GM19438 (cell line): ENCODE measurements around the gene KLF17.

Experiments used
- ATAC-seq: cut with Tn5 transposase; IDR thresholded peaks from one replicate; pipeline ENCODE4 v1.9.1; 2021; ENCODE audit warnings: low read depth; ENCODE audit not compliant: unreplicated experiment

Gene KLF17

GRCh38 chr1:44118682-44119081 lies at the start of gene KLF17:
TSS of gene KLF17 (plus strand) at chr1:44118821. CDS start at chr1:44118908, 87 bp downstream.
- no peak for ATAC-seq

GRCh38 chr1:44071461-44071860 lies 47.2 kb upstream of the KLF17 start:
- no peak for ATAC-seq

GRCh38 chr1:44072204-44072603 lies 46.4 kb upstream of the KLF17 start:
- no peak for ATAC-seq

GRCh38 chr1:44072821-44073220 lies 45.8 kb upstream of the KLF17 start:
- no peak for ATAC-seq

- no peak for ATAC-seq
These were observed 45.1 kb upstream of the KLF17 start for GRCh38 chr1:44073528-44073927.

- no peak for ATAC-seq
These were observed 44.2 kb upstream of the KLF17 start for GRCh38 chr1:44074415-44074814.

GRCh38 chr1:44076066-44076465 lies 42.6 kb upstream of the KLF17 start:
- no peak for ATAC-seq

GRCh38 chr1:44077421-44077820 lies 41.2 kb upstream of the KLF17 start:
- ATAC-seq, result no peak

GRCh38 chr1:44078104-44078503 lies 40.5 kb upstream of the KLF17 start:
- no peak for ATAC-seq

GRCh38 chr1:44079566-44079965 lies 39.1 kb upstream of the KLF17 start:
- ATAC-seq, result no peak

GRCh38 chr1:44084998-44085675 lies 33.5 kb upstream of the KLF17 start:
- ATAC-seq, result no peak

GRCh38 chr1:44086692-44087474 lies 31.7 kb upstream of the KLF17 start:
- ATAC-seq, result no peak

- no peak for ATAC-seq
These were observed 29.1 kb upstream of the KLF17 start for GRCh38 chr1:44089371-44090048.

GRCh38 chr1:44090429-44091252 lies 28.0 kb upstream of the KLF17 start:
- no peak for ATAC-seq

- ATAC-seq, result no peak
These were observed 24.6 kb upstream of the KLF17 start for GRCh38 chr1:44094047-44094446.

GRCh38 chr1:44100183-44100868 lies 18.3 kb upstream of the KLF17 start:
- no peak for ATAC-seq

GRCh38 chr1:44101328-44101727 lies 17.3 kb upstream of the KLF17 start:
- ATAC-seq, result no peak

- no peak for ATAC-seq
These were observed 15.1 kb upstream of the KLF17 start for GRCh38 chr1:44103270-44104131.

GRCh38 chr1:44105810-44106209 lies 12.8 kb upstream of the KLF17 start:
- ATAC-seq, result no peak
